ENCODE measurements around the gene NEDD4L.

- TF ChIP-seq, protein P1, sequence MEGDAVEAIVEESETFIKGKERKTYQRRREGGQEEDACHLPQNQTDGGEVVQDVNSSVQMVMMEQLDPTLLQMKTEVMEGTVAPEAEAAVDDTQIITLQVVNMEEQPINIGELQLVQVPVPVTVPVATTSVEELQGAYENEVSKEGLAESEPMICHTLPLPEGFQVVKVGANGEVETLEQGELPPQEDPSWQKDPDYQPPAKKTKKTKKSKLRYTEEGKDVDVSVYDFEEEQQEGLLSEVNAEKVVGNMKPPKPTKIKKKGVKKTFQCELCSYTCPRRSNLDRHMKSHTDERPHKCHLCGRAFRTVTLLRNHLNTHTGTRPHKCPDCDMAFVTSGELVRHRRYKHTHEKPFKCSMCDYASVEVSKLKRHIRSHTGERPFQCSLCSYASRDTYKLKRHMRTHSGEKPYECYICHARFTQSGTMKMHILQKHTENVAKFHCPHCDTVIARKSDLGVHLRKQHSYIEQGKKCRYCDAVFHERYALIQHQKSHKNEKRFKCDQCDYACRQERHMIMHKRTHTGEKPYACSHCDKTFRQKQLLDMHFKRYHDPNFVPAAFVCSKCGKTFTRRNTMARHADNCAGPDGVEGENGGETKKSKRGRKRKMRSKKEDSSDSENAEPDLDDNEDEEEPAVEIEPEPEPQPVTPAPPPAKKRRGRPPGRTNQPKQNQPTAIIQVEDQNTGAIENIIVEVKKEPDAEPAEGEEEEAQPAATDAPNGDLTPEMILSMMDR (IDR thresholded peaks at IDR 0.05), result no peak
- TF ChIP-seq EZH2 (IDR thresholded peaks at IDR 0.05; ENCODE audit: borderline replicate concordance, insufficient read depth, low read depth, low read length, poor library complexity, severe bottlenecking), result no peak
Observed at GRCh38 chr18:58364876-58365528, 321.0 kb downstream of the NEDD4L start.

Measured in B cell (primary cell).